Stimulated activated naive CD8-positive, alpha-beta T cell treated with anti-CD3 and anti-CD28 coated beads, Interleukin-15, amount 100 ng/mL, for 72 hours (primary cell): ENCODE data around the gene CDH4.

Experiments
- ATAC-seq: fragments of 150-1000 bp; cut with Tn5 transposase; 2 replicates; pipeline ENCODE4 v1.10.0; 2021; ENCODE audit warnings: mild to moderate bottlenecking, moderate library complexity
- DNase-seq, 2 donors: peaks; one replicate each; pipeline ENCODE4 v3.0.0; 2021 to 2022
- H3K27ac Mint-ChIP-seq, 2 donors: one replicate each; pipeline ENCODE4 v1.8.0; 2022; ENCODE audit warnings: mild to moderate bottlenecking in 2 of 2, mixed read lengths in 2 of 2, moderate library complexity in 2 of 2
- H3K27me3 Mint-ChIP-seq: one replicate; pipeline ENCODE4 v1.8.0; 2022; ENCODE audit warnings: mixed read lengths
- H3K4me1 Mint-ChIP-seq: one replicate; pipeline ENCODE4 v1.8.0; 2022; ENCODE audit warnings: mild to moderate bottlenecking, mixed read lengths
- H3K4me3 Mint-ChIP-seq, 2 donors: one replicate each; pipeline ENCODE4 v1.8.0; 2022; ENCODE audit warnings: mild to moderate bottlenecking in 2 of 2, mixed read lengths in 2 of 2, moderate library complexity in 1 of 2
- H3K9me3 Mint-ChIP-seq, 2 donors: one replicate each; pipeline ENCODE4 v1.8.0; 2022; ENCODE audit warnings: mixed read lengths in 2 of 2

CDH4 gene

GRCh38 chr20:61790116-61790827, 538.2 kb downstream of the CDH4 start:
- ATAC-seq (no peak), DNase-seq (no peak)
- no peak overlapping the region for H3K4me3 Mint-ChIP-seq
- peaks cover under 1% of the 10 kb centered on the region for H3K27me3 Mint-ChIP-seq
- peak overlapping the region in 1 of 2 donors; percentile 29 for H3K27ac Mint-ChIP-seq
- no peaks in the 10 kb centered on the region for H3K4me1 Mint-ChIP-seq
- peaks cover 7 to 14% of the 10 kb centered on the region in 2 donors for H3K9me3 Mint-ChIP-seq

DNA sequence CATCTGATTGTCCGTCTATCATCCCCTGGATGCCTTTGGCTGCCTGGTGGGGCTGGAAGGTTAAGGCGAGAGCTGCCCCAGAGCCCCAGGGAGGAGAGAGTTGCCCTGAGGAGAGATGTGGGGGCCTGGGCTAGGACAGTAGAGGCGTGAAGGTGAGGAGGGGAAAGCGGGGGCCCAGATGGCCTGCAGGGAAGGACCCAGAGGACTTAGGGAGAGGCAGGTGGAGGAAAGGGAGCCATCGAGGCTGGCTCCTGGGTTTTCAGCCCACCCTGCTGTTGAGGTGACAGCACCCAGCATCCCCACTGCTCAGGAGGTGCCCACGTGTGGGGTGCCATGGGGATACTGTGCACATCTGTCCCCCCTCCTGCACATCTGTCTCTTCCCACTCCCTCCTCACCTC, 539.9 kb downstream of the CDH4 start:
- ATAC-seq (no peak), DNase-seq (no peak)
- no peaks in the 10 kb centered on the region for H3K4me1 Mint-ChIP-seq
- no peak overlapping the region for H3K4me3 Mint-ChIP-seq
- H3K9me3 Mint-ChIP-seq = peaks cover 7 to 14% of the 10 kb centered on the region in 2 donors
- no peaks in the 10 kb centered on the region for H3K27me3 Mint-ChIP-seq
- H3K27ac Mint-ChIP-seq = no peak overlapping the region

DNA sequence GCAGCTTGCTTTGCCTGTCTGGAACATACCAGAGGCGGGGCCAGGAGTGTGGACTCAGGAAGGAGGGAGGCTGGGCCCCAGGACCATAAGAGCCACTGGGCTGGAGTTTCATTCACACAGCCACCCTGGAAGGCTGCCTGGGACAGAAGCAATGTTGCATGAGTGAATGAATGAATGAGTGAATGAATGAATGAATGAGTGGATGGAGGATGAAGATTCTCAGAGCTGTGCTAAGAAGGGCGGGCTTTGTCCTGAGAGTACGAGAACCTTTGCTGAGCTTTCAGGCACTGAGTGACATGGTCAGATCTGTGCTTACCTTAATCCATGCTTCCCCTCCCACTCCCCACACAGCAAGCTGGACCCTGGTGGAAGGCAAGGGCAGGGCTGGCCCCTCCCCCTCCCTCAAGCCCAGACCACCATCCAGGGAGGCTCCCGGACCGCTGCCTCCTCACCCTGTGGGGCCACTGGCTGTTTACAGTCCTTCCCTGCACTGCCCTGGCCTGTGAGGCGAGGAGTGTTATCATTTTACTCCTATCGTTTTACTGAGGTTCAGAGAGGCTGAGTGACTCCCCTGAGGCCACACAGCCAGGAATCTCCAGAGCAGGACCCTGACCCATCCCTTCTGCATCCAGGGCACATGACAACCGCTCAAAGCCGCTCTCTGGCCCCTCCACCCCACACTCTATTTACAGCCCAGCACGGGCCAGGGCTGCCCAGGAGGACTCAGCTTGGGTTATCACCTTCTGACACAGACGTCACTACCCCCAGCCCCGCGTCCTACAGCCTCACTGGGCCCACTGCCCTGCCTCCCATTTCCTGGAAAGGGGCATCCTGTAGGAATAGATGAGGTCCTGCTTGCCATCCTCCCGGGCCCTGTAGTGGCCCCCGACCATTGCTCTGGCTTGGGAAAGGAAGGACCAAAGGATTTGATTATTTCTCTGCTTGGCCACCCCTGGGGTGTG, 543.9 kb downstream of the CDH4 start:
- ATAC-seq (no peak), DNase-seq (no peak)
- no peak overlapping the region for H3K4me3 Mint-ChIP-seq
- H3K27me3 Mint-ChIP-seq = no peaks in the 10 kb centered on the region
- no peak overlapping the region for H3K27ac Mint-ChIP-seq
- H3K9me3 Mint-ChIP-seq = peaks cover 0 to 2% of the 10 kb centered on the region in 2 donors
- no peaks in the 10 kb centered on the region for H3K4me1 Mint-ChIP-seq

DNA sequence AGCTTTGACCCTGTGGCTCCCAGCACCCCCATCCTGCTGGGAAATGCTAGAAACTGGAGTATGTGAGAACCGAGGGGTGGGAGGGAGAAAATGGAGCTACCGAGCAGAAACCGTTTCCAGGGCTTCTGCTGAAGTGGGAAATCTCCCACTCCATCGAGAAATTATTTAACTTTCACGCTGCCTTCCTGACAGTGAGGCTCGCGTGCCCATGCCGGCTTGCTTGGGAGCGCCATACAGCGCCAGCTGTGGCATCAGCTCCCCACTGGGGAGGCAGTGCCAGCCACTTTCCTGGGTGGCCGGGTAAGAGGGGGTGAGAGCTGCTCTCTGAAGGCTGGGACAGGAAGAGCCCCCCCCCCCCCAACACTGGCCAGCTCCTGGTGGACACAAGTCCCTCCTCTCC, 544.7 kb downstream of the CDH4 start:
- H3K27me3 Mint-ChIP-seq = no peaks in the 10 kb centered on the region
- H3K4me1 Mint-ChIP-seq = no peaks in the 10 kb centered on the region
- H3K4me3 Mint-ChIP-seq = no peak overlapping the region
- no peak for DNase-seq
- no peak for ATAC-seq
- H3K27ac Mint-ChIP-seq = no peak overlapping the region
- no peaks in the 10 kb centered on the region for H3K9me3 Mint-ChIP-seq

GRCh38 chr20:61797200-61797599, 545.1 kb downstream of the CDH4 start:
- H3K4me1 Mint-ChIP-seq = no peaks in the 10 kb centered on the region
- DNase-seq = no peak
- no peaks in the 10 kb centered on the region for H3K9me3 Mint-ChIP-seq
- H3K4me3 Mint-ChIP-seq = no peak overlapping the region
- H3K27ac Mint-ChIP-seq = no peak overlapping the region
- no peaks in the 10 kb centered on the region for H3K27me3 Mint-ChIP-seq
- ATAC-seq = no peak

DNA sequence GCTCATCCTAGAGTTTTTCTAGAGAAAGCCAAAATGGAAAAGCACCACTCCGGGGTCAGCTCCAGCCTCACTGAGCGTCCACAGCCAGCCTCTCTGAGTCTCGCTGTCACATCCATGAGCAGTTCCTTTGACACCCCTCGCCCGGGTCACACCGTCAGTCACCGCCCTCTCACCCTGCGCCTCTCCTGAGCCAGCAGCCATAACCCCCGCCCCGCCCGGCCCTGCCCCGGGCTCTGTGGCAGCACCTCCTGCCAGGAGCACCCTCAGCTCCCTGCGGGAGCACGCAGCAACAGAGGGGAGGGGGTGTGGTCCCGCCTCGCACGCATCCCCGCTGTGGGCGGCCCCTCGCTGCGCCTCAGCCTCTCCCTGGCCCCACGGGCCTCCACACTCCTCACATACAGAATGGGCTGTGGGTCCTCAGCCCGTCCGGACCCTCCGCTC, 545.9 kb downstream of the CDH4 start:
- no peak overlapping the region for H3K27ac Mint-ChIP-seq
- DNase-seq (no peak), ATAC-seq (peak; percentile 34)
- H3K4me1 Mint-ChIP-seq = no peaks in the 10 kb centered on the region
- H3K27me3 Mint-ChIP-seq = peaks cover under 1% of the 10 kb centered on the region
- no peak overlapping the region for H3K4me3 Mint-ChIP-seq
- H3K9me3 Mint-ChIP-seq = no peaks in the 10 kb centered on the region

GRCh38 chr20:61798632-61799031, 546.6 kb downstream of the CDH4 start:
- Mint-ChIP-seq H3K9me3 (no peaks in the 10 kb centered on the region), H3K27ac (no peak overlapping the region), H3K27me3 (peaks cover 7% of the 10 kb centered on the region), H3K4me3 (no peak overlapping the region), H3K4me1 (no peaks in the 10 kb centered on the region)
- no peak for DNase-seq
- ATAC-seq = no peak

DNA sequence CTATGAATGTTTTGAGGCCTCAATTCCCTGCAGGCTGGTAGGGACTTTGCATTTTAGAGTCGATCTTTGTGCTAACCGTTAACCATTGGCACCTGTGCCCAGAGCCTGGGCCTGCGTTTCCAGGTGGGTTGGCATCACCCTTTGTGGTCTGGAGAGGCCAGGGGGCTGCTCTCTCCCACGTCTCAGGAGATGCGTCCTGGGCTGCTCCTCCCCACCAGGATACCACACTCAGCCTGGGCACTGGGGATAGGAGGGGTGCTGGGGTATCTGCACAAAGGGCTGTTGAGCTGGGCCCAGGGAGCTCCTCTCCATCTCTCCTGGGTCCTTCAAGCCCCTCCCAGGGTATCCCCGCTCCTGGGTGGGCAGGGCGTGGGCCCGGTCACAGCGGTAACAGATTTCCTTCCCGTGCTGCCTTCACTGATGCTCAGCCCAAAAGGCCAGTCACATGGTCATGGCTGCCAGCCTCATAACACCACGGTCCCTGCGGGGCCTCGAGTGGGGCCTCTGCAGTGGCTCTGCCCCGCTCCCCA, 547.4 kb downstream of the CDH4 start:
- Mint-ChIP-seq H3K27ac (no peak overlapping the region), H3K27me3 (peaks cover 15% of the 10 kb centered on the region), H3K4me1 (peaks cover 5% of the 10 kb centered on the region), H3K4me3 (no peak overlapping the region), H3K9me3 (no peaks in the 10 kb centered on the region)
- no peak for DNase-seq
- ATAC-seq = no peak

- no peak overlapping the region for H3K27ac Mint-ChIP-seq
Observed at GRCh38 chr20:61799928-61800327, 547.9 kb downstream of the CDH4 start.

GRCh38 chr20:61800359-61801064, 548.5 kb downstream of the CDH4 start:
- ATAC-seq (no peak), DNase-seq (no peak)
- Mint-ChIP-seq H3K4me3 (no peak overlapping the region), H3K4me1 (peaks cover 10% of the 10 kb centered on the region), H3K27ac (peak overlapping the region in 1 of 2 donors; percentile 56), H3K9me3 (no peaks in the 10 kb centered on the region), H3K27me3 (peaks cover 23% of the 10 kb centered on the region)

More at GRCh38 chr20:61799928-61800327, 547.9 kb downstream of the CDH4 start:
- Mint-ChIP-seq H3K4me3 (no peak overlapping the region), H3K27me3 (peaks cover 20% of the 10 kb centered on the region), H3K4me1 (peaks cover 9% of the 10 kb centered on the region), H3K9me3 (no peaks in the 10 kb centered on the region)
- DNase-seq (no peak), ATAC-seq (no peak)

- peaks cover 10% of the 10 kb centered on the region for H3K4me1 Mint-ChIP-seq
Observed at GRCh38 chr20:61801065-61801360, 549.0 kb downstream of the CDH4 start.

GRCh38 chr20:61801428-61801827, 549.4 kb downstream of the CDH4 start:
- no peak overlapping the region for H3K27ac Mint-ChIP-seq

More at GRCh38 chr20:61801065-61801360, 549.0 kb downstream of the CDH4 start:
- H3K27me3 Mint-ChIP-seq = peaks cover 23% of the 10 kb centered on the region
- DNase-seq = no peak
- H3K9me3 Mint-ChIP-seq = no peaks in the 10 kb centered on the region
- H3K27ac Mint-ChIP-seq = no peak overlapping the region
- ATAC-seq = no peak
- no peak overlapping the region for H3K4me3 Mint-ChIP-seq

DNA sequence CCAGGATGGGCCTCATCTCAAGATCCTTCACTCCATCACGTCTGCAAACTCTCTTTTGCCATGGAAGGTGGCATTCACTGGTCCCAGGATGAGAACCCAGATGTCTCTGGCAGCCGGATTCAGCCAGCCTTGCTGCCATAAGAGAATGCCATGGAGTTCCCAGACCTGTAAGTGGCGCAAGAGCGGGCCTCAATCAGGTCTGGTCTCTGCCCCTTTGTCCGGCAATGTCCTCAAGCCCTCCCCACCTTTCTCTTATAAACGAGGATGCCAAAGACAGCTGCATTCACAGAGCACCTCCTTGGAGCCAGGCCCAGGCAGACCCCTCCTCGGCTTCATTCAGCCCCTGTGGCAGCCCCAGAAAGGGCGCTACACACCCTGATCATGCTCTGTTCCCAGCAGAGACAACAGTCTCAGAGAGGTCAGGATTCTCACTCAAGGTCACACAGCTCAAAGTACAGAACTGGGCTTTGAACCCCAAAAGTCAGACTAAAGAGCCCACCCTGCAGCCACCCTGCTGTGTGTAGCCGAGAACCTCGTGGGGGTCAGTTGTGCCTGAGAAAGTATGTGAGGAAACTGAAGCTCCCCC, 549.9 kb downstream of the CDH4 start:
- H3K27ac Mint-ChIP-seq = peak overlapping the region in 1 of 2 donors; percentile 12
- H3K4me3 Mint-ChIP-seq = no peak overlapping the region
- H3K4me1 Mint-ChIP-seq = peaks cover 10% of the 10 kb centered on the region
- ATAC-seq (no peak), DNase-seq (no peak)
- H3K27me3 Mint-ChIP-seq = peaks cover 23% of the 10 kb centered on the region
- H3K9me3 Mint-ChIP-seq = no peaks in the 10 kb centered on the region

More at GRCh38 chr20:61801428-61801827, 549.4 kb downstream of the CDH4 start:
- H3K4me3 Mint-ChIP-seq = no peak overlapping the region
- DNase-seq = no peak
- ATAC-seq = no peak
- H3K27me3 Mint-ChIP-seq = peaks cover 23% of the 10 kb centered on the region
- no peaks in the 10 kb centered on the region for H3K9me3 Mint-ChIP-seq
- H3K4me1 Mint-ChIP-seq = peaks cover 10% of the 10 kb centered on the region

DNA sequence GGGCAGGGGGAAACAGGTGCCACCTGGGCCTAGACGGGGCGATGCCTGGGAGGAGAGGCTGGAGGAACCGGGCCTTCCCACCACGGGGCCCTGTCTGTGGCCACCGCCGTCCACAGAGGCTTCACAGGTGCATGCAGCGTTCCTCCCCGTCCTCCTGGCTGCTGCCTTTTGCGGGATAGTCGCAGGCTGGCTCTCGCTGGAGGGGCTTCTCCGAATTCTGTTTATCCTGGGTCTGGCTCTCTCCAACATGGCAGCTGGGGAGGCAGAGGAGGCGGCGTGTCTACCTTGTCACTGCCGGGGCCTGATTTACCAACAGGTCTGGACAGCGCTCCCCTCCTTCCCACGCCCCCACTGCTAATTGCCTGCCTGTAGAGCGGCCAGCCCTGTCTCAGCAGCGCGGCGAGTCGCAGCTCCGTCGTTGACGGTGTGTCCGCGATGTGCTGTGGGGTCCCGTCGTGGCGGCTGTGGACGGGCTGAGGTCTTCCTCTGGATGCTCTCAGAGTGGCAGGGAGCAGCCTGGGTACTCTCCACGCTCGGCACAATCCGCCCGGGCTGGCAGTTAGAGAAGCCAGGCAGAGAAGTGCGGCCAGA, 550.8 kb downstream of the CDH4 start:
- Mint-ChIP-seq H3K9me3 (no peaks in the 10 kb centered on the region), H3K27me3 (peaks cover 23% of the 10 kb centered on the region), H3K4me3 (no peak overlapping the region), H3K4me1 (peaks cover 10% of the 10 kb centered on the region), H3K27ac (no peak overlapping the region)
- no peak for ATAC-seq
- no peak for DNase-seq

DNA sequence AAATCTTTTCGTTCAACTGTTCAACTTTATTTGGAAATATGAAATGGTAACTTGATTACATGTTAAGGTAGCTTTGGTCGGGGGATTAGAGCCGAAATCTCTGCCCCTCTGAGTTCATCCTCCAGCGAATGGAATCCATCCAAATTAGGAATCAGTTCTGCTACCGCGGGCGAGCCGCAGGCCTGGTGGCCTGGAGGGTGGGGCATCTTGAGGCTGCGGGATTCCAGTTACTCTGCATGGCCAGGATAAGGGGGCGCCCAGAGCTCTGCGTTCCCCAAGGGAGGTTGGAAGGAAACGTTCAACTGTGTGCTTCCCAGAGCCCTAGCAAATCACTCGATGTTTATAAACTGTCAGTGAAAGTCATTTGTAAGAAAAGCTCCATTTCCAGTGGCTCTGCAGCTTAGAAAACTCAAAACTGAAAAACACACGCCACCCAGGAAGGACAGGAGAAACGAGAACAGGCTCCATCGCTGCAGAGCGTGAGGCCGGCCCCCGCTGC, 551.4 kb downstream of the CDH4 start:
- Mint-ChIP-seq H3K27ac (peak overlapping the region in 1 of 2 donors; percentile 42), H3K27me3 (peaks cover 23% of the 10 kb centered on the region), H3K9me3 (no peaks in the 10 kb centered on the region), H3K4me1 (peaks cover 10% of the 10 kb centered on the region), H3K4me3 (no peak overlapping the region)
- no peak for DNase-seq
- no peak for ATAC-seq
